Activated naive CD8-positive, alpha-beta T cell treated with anti-CD3 and anti-CD28 coated beads for 36 hours (primary cell): ENCODE results near the gene STKLD1. TPM values are rescaled to one million over a fixed set of nuclear protein-coding genes. Genes with fewer than 3 reads are reported as not detected.
"Not testable (repeated sequence)": the region's sequence is repeated elsewhere in the genome, so short reads cannot be mapped to it uniquely, and the experiment has no call there.

Source experiments
- DNase-seq: peaks from one replicate; pipeline ENCODE4 v3.0.0; 2021
- H3K27ac Mint-ChIP-seq: one replicate; pipeline ENCODE4 v1.8.0; 2022; ENCODE audit warnings: mild to moderate bottlenecking, moderate library complexity, mixed read lengths
- H3K27me3 Mint-ChIP-seq: one replicate; pipeline ENCODE4 v1.8.0; 2022; ENCODE audit warnings: mild to moderate bottlenecking, mixed read lengths
- H3K36me3 Mint-ChIP-seq: one replicate; pipeline ENCODE4 v1.8.0; 2021; ENCODE audit warnings: mild to moderate bottlenecking, mixed read lengths
- H3K4me1 Mint-ChIP-seq: one replicate; pipeline ENCODE4 v1.8.0; 2021; ENCODE audit warnings: mixed read lengths
- H3K4me3 Mint-ChIP-seq: one replicate; pipeline ENCODE4 v1.8.0; 2022; ENCODE audit warnings: mild to moderate bottlenecking, moderate library complexity, mixed read lengths
- H3K9me3 Mint-ChIP-seq: one replicate; pipeline ENCODE4 v1.8.0; 2022; ENCODE audit warnings: mixed read lengths
- total RNA-seq, 2 experiments: library from RNA; stranded (reverse); gene quantifications; one replicate each; pipeline ENCODE4 v1.2.3, GENCODE V29; 2021

Gene STKLD1
- total RNA-seq, 2 experiments from 2014 or later: 0.16 to 0.31 TPM

DNA sequence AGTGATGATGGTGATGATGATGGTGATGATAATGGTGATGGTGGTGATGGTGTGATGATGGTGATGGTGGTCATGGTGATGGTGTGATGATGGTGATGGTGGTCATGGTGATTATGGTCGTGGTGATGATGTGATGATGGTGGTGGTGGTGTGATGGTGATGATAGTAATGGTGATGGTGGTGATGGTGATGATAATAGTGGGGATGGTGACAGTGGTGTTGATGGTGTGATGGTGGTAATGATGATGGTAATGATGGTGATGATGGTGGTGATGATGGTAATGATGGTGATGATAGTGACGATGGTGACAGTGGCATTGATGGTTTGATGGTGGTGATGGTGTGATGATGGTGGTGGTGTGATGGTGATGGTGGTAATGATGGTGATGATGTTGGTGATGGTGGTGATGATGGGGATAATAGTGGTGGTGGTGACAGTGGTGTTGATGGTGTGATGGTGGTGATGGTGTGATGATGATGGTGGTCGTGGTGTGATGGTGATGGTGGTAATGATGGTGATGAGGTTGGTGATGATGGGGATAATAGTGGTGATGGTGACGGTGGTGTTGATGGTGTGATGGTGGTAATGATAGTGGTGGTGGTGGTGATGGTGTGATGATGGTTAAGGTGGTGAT, 6.5 kb downstream of the STKLD1 start:
- Mint-ChIP-seq H3K27me3 (no peaks in the 10 kb centered on the region), H3K9me3 (no peaks in the 10 kb centered on the region), H3K27ac (no peak overlapping the region), H3K36me3 (no peaks in the 10 kb centered on the region), H3K4me1 (no peaks in the 10 kb centered on the region), H3K4me3 (no peak overlapping the region)
- DNase-seq: no peak

DNA sequence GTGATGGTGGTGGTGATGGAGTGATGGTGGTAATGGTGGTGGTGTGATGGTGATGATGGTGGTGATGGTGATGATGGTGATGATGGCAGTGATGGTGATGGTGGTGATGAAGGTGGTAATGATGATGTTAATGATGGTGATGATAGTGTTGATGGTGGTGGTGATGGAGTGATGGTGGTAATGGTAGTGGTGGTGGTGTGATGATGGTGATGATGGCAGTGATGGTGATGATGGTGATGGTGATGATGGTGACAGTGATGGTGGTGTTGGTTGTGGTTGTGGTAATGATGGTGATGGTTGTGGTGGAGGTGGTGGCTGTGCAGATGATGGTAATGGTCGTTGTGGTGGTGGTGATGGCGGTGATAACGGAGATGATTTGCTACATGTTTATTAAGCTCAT, 7.3 kb downstream of the STKLD1 start:
- H3K27me3 Mint-ChIP-seq: no peaks in the 10 kb centered on the region
- no peaks in the 10 kb centered on the region for H3K9me3 Mint-ChIP-seq
- no peaks in the 10 kb centered on the region for H3K36me3 Mint-ChIP-seq
- no peak overlapping the region for H3K4me3 Mint-ChIP-seq
- DNase-seq: no peak
- no peak overlapping the region for H3K27ac Mint-ChIP-seq
- H3K4me1 Mint-ChIP-seq: no peaks in the 10 kb centered on the region

DNA sequence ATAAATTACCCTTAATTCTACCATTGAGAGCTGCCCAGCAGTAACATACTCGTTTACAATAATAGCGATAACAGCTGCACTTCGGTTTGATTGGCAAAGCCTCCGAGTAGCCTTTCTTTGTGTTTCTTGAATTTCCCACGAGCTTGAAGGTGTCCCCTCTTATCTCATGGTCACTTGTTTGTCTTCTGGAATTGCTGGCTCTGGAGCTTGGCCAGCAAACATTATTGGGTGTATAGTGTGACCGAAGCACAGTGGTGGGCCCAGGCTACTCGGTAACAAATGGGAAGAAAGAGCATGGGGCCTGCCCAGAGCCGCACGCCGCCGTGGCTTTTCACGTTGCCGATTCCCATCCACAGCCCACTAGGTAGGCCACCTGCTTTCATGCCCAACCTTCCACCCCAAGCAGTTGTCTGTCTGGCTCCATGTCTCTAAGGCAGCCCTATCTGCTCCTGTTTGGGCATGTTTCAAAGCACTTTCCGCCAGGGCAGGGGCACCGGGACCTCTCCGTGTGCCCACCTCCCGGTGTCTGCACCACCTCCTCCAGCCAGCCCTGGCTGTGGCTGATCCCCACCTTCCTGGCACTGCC, 8.7 kb downstream of the STKLD1 start:
- no peaks in the 10 kb centered on the region for H3K36me3 Mint-ChIP-seq
- H3K4me1 Mint-ChIP-seq: no peaks in the 10 kb centered on the region
- H3K4me3 Mint-ChIP-seq: no peak overlapping the region
- no peak overlapping the region for H3K27ac Mint-ChIP-seq
- H3K9me3 Mint-ChIP-seq: no peaks in the 10 kb centered on the region
- DNase-seq: no peak
- no peaks in the 10 kb centered on the region for H3K27me3 Mint-ChIP-seq

DNA sequence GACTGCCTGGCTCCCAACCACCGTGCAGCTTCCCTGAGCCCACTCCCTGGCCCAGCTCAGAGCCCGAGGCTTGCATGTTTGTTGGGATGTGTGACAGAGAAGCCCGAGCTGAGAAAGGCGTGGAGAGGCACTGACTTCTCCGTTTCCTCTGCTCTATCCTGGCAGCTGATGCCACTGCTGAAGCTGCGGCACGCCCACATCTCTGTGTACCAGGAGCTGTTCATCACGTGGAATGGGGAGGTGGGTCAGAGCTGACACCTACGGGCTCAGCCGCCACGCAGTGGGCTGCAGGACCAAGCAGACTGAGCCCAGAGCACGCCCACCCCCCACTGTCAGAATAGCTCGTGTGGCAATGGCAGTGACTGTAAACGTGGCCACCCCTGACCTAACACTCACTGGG, 9.3 kb downstream of the STKLD1 start:
- Mint-ChIP-seq H3K36me3 (no peaks in the 10 kb centered on the region), H3K4me1 (no peaks in the 10 kb centered on the region), H3K27me3 (no peaks in the 10 kb centered on the region), H3K9me3 (no peaks in the 10 kb centered on the region), H3K27ac (no peak overlapping the region), H3K4me3 (no peak overlapping the region)
- no peak for DNase-seq

DNA sequence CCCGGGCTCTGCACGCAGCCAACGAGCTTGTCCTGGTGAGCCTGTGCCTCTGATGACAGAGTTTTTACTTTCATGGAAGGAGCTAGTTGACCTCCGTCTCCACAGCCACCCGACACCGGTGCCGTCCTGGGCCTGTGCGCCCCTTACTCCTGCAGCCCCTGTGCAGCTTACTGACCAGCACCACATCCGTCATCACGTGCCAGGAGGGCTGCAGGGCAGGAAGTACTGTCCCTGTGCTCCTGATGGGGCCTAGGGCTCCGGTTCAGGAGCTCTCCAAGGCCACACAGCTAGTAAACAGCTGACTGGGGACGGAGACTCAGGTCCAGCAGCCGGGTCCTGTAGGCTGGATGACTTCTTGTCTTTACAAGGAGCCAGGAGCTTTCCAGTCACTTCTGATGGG, 10.2 kb downstream of the STKLD1 start:
- Mint-ChIP-seq H3K36me3 (no peaks in the 10 kb centered on the region), H3K4me1 (no peaks in the 10 kb centered on the region), H3K27me3 (no peaks in the 10 kb centered on the region)

DNA sequence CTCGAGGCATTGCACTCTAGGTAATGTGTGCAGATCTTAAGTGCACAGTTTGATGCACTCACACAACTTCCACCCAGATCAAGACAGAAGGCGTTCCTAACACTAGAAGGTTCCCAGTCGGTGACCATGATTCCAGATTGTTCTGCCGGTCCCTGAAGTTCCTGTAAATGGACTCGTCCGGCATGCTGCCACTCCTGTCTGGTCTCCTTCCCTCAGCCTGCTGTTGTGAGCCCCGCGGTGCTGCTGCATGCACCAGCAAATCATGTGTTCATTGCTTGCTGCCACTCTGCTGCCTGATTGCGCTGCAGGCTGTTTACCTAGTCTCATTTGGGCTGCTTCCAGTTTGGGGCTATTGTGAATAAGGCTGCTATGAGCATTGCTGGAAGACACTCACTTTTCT, 11.5 kb downstream of the STKLD1 start:
- no peaks in the 10 kb centered on the region for H3K9me3 Mint-ChIP-seq
- H3K27ac Mint-ChIP-seq: no peak overlapping the region
- H3K36me3 Mint-ChIP-seq: no peaks in the 10 kb centered on the region
- H3K4me3 Mint-ChIP-seq: no peak overlapping the region
- no peaks in the 10 kb centered on the region for H3K4me1 Mint-ChIP-seq
- no peak for DNase-seq
- H3K27me3 Mint-ChIP-seq: no peaks in the 10 kb centered on the region

More for the DNA sequence above, 10.2 kb downstream of the STKLD1 start:
- Mint-ChIP-seq H3K4me3 (no peak overlapping the region), H3K27ac (no peak overlapping the region), H3K9me3 (no peaks in the 10 kb centered on the region)
- DNase-seq: no peak

DNA sequence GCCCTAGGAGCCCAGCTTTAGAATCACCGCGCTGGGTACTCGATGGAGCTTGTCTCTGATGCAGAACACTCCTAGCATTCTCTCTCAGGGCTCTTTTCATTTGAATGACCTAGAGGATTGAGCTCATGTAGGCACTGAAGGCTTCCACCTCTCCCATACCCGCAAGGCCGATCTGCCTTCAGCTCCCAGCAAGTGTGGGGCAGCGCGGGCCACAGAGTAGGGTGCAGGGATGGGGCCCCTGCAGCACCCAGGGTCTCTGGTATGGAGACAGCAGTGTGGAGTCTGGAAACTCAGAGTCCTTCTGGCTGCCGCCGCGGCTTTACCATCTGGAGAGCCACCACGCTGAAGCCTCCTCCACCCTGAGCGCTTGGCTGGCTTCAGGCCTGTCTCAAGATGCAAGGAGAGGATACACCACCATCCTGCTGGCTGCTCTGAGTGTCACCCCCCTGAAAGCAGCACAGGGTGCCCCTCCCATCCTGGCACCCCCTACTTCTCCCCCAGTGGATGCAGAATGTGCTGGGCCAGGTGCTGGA, 12.9 kb downstream of the STKLD1 start:
- H3K27ac Mint-ChIP-seq: no peak overlapping the region
- no peaks in the 10 kb centered on the region for H3K4me1 Mint-ChIP-seq

DNA sequence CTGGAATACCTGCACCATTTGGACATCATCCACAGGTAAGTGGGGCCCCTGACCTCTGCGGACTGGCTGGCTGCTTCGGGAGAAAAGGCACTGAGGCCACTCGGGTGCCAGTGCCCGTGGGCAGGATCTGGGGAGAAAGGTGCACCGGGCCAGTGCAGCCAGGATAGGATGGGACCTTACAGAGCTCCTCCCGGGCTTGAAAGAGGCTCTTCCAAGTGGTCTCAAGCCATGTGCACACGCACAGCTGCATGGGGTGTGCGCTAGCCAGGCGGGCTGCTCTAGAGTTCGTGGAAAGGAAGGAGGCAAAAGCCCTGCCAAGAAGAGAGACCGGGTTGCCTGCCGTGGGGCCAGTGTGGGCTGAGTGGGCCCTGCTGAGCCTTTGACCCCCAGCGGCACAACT, 13.4 kb downstream of the STKLD1 start:
- Mint-ChIP-seq H3K9me3 (no peaks in the 10 kb centered on the region), H3K4me3 (no peak overlapping the region), H3K27ac (no peak overlapping the region), H3K36me3 (no peaks in the 10 kb centered on the region), H3K27me3 (no peaks in the 10 kb centered on the region), H3K4me1 (no peaks in the 10 kb centered on the region)
- DNase-seq: no peak

More for the DNA sequence above, 12.9 kb downstream of the STKLD1 start:
- no peak for DNase-seq
- Mint-ChIP-seq H3K36me3 (no peaks in the 10 kb centered on the region), H3K27me3 (no peaks in the 10 kb centered on the region), H3K9me3 (no peaks in the 10 kb centered on the region), H3K4me3 (no peak overlapping the region)

DNA sequence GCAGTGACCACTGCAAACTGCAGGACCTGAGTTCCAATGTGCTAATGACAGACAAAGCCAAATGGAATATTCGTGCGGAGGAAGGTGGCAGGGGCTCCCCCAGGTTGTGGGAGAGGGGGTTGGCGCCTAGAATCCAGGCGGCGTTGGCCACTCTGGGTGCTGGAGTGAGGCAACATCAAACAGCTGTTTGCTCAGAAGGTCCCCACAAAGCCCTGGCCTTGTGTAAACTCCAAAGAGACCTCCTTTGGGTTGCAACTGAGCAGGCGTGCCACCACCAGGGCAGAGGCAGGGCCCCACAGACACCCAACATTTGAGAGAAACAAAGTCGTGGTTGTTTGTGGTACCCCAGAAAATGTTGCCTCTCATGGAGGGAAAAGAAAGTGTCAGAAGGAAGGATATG, 14.5 kb downstream of the STKLD1 start:
- Mint-ChIP-seq H3K4me1 (no peaks in the 10 kb centered on the region), H3K36me3 (no peaks in the 10 kb centered on the region), H3K9me3 (no peaks in the 10 kb centered on the region), H3K27ac (no peak overlapping the region), H3K27me3 (no peaks in the 10 kb centered on the region), H3K4me3 (no peak overlapping the region)
- no peak for DNase-seq

DNA sequence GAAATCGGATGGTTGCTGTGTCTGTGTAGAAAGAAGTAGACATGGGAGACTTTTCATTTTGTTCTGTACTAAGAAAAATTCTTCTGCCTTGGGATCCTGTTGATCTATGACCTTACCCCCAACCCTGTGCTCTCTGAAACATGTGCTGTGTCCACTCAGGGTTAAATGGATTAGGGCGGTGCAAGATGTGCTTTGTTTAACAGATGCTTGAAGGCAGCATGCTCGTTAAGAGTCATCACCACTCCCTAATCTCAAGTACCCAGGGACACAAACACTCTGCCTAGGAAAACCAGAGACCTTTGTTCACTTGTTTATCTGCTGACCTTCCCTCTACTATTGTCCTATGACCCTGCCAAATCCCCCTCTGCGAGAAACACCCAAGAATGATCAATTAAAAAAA, 15.3 kb downstream of the STKLD1 start:
- H3K9me3 Mint-ChIP-seq, H3K27ac Mint-ChIP-seq, DNase-seq, H3K36me3 Mint-ChIP-seq, H3K27me3 Mint-ChIP-seq, H3K4me1 Mint-ChIP-seq, H3K4me3 Mint-ChIP-seq: not testable (repeated sequence)

DNA sequence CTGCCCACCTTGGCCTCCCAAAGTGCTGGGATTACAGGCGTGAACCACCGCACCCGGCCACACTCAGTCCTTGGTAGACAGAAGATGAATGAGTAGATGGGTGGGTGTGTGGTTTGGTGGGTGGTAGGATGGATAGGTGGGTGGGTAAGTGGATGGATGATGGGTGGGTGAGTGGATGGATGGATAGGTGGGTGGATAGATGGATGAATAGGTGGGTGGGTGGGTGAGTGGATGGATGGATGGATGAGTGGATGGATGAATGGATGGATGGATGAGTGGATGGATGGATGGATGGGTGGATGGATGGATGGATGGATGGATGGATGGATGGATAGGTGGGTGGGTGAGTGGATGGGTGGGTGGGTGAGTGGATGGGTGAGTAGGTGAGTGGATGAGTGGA, 16.1 kb downstream of the STKLD1 start:
- DNase-seq, H3K36me3 Mint-ChIP-seq, H3K27me3 Mint-ChIP-seq, H3K9me3 Mint-ChIP-seq, H3K4me3 Mint-ChIP-seq, H3K4me1 Mint-ChIP-seq, H3K27ac Mint-ChIP-seq: not testable (repeated sequence)

DNA sequence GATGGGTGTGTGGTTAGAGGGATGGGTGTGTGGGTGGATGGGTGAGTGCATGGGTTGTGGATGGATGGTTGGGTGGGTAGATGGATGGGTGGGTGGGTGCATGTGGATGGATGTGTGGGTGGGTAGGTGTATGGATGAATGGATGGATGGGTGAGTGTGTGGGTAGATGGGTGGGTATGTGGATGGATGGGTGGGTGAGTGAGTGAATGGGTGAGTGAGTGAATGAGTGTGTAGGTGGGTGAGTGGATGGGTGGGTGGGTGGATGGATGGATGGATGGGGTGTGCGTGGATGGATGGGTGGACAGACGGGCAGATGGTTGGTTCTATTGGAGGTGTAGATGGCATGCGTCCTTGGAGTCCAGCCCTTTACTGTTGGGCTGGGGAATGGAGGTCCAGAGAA, 17.2 kb downstream of the STKLD1 start:
- Mint-ChIP-seq H3K9me3 (no peaks in the 10 kb centered on the region), H3K27ac (no peak overlapping the region), H3K4me3 (no peak overlapping the region), H3K36me3 (no peaks in the 10 kb centered on the region), H3K27me3 (no peaks in the 10 kb centered on the region), H3K4me1 (no peaks in the 10 kb centered on the region)
- DNase-seq: no peak

DNA sequence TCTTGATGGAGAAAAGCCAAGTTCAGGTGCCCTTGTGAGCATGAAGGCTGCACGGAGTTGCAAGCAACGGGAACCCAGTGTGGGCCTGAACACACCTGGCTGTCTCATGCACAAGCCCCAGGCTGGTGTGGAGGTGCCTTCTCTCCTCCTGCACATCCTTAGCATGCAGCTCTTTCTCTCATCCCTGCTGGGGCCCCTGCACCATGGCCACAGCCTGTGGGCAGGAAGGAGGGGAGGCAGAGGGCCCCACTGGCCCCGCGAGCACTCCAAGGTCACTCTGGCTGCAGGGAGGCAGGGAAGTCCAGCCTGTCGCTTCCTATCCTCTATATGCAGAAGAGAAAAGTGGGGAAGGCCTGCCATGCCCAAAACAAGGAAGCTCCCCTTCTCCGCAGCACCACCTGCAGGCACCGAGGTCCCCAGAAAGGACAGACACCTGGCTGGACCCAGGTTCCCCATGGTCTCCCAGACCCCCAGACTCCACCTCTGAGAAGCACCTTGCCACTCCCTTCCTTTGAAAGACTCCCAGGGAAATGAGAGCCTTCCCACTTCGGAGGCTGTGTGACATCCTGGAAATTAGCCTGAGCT, 18.6 kb downstream of the STKLD1 start:
- Mint-ChIP-seq H3K4me1 (no peaks in the 10 kb centered on the region), H3K27ac (no peak overlapping the region)

DNA sequence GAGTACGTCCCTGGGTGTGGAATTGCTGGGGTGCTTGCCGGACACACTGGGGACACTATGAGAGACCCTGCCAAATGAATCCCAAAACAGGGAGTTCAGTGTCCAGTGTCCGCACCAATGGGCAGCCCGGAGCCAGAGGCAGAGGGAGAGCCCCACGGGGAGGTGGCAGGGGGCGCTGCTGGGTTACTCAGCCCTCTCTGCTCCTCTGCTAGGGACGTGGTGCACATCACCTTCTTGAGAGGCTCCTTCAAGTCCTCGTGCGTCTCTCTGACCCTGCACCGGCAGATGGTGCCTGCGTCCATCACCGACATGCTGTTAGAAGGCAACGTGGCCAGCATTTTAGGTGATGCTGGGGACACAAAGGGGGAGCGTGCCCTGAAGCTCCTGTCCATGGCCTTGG, 20.8 kb downstream of the STKLD1 start:
- H3K4me1 Mint-ChIP-seq: no peaks in the 10 kb centered on the region
- no peaks in the 10 kb centered on the region for H3K36me3 Mint-ChIP-seq
- H3K9me3 Mint-ChIP-seq: no peaks in the 10 kb centered on the region
- H3K27me3 Mint-ChIP-seq: no peaks in the 10 kb centered on the region
- H3K27ac Mint-ChIP-seq: no peak overlapping the region
- no peak overlapping the region for H3K4me3 Mint-ChIP-seq
- DNase-seq: no peak

More for the DNA sequence above, 18.6 kb downstream of the STKLD1 start:
- Mint-ChIP-seq H3K27me3 (no peaks in the 10 kb centered on the region), H3K4me3 (no peak overlapping the region), H3K9me3 (no peaks in the 10 kb centered on the region), H3K36me3 (no peaks in the 10 kb centered on the region)
- no peak for DNase-seq

DNA sequence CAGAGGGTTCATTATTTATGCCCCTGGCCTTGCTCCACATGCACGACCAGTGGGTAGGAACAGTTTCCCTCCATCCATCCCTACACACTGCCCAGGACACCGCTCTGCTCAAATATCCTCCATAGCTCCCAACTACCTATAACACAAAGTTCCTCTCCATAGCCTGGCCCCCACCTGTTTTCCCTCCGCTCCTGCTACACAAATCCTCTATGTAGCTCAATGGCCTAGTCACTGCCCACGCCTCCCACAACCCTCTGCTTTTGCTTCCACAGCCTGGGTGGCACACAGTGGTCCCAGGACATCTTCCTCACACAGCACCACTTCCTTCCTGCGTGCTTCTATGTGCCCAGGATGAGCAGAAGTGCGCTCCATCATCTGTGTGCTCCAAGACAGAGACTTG, 21.2 kb downstream of the STKLD1 start:
- no peaks in the 10 kb centered on the region for H3K36me3 Mint-ChIP-seq
- DNase-seq: no peak
- H3K4me3 Mint-ChIP-seq: no peak overlapping the region
- H3K9me3 Mint-ChIP-seq: no peaks in the 10 kb centered on the region
- no peaks in the 10 kb centered on the region for H3K4me1 Mint-ChIP-seq
- no peak overlapping the region for H3K27ac Mint-ChIP-seq
- H3K27me3 Mint-ChIP-seq: no peaks in the 10 kb centered on the region

DNA sequence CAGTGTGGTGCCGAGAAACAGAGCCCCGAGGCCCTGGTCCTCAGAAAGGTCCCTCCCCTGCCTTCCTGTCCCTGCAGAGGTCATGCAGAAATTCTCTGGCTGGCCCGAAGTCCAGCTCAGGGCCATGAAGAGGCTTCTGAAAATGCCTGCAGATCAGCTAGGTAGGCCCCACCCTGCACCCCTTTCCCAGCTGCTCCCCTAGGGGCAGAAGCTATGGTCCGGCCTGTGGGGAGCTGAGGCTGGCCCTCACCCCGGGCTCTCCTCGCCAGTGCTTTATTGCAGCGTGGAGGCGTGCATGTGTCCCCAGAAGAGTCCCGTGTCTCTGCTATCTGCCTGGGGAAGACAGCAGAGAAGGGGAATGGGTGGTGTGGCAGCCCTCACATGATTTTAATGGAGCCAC, 21.7 kb downstream of the STKLD1 start:
- Mint-ChIP-seq H3K36me3 (no peaks in the 10 kb centered on the region), H3K4me3 (no peak overlapping the region), H3K9me3 (no peaks in the 10 kb centered on the region), H3K27me3 (no peaks in the 10 kb centered on the region), H3K27ac (no peak overlapping the region), H3K4me1 (no peaks in the 10 kb centered on the region)
- no peak for DNase-seq
